Dermis lymphatic vessel endothelial cell (primary cell): Measurements from ENCODE around the gene CCR6. TPM values are rescaled to one million over a fixed set of nuclear protein-coding genes. Genes with fewer than 3 reads are reported as not detected.

Source experiments
- total RNA-seq: library from RNA; depleted of rRNA; stranded (reverse); fragments of >200 nt; gene quantifications from 2 replicates; pipeline ENCODE4 v1.2.1, GENCODE V29; 2014

The CCR6 gene
- not detected in 2 replicates for total RNA-seq

GRCh38 chr6:167122827-167123657, at the start of gene CCR6:
CCR6 (plus strand) TSS chr6:167123096; CDS start chr6:167136135, 13,039 bp downstream.

GRCh38 chr6:167157863-167158262, 35.0 kb downstream of the CCR6 start, which contains the start of gene GPR31:
GPR31 (minus strand) TSS chr6:167157980; CDS start chr6:167157831, 149 bp downstream.

Other genes with a start within 250 kb of the CCR6 start
- 10.1 and 21.0 TPM in 2 replicates for gene RNASET2, start 166.5 kb upstream of the CCR6 start, total RNA-seq
- gene CEP43, start 123.7 kb upstream of the CCR6 start, total RNA-seq, result 8.1 and 12.2 TPM in 2 replicates
- gene GPR31, start 34.9 kb downstream of the CCR6 start, total RNA-seq, result not detected in 2 replicates
- not detected in 2 replicates for gene UNC93A, start 168.2 kb downstream of the CCR6 start, total RNA-seq
- not detected in 2 replicates for gene TTLL2, start 202.0 kb downstream of the CCR6 start, total RNA-seq